ENCODE data around the gene SPTLC3.

GRCh38 chr20:13085275-13085674 is 76.5 kb downstream of the SPTLC3 start:
- TF ChIP-seq CTCF (IDR thresholded peaks at IDR 0.05) = no peak
- TF ChIP-seq POLR2A (IDR thresholded peaks at IDR 0.05) = no peak
- TF ChIP-seq EP300 (IDR thresholded peaks at IDR 0.05) = no peak
